Upper lobe of left lung (tissue), 6 donors: ENCODE data around the gene CPA1. TPM values are rescaled to one million over a fixed set of nuclear protein-coding genes. Genes with fewer than 3 reads are reported as not detected.

ENCODE experiments used
- ATAC-seq, 2 donors: fragments of 200-7000 bp; cut with Tn5 transposase; one replicate each; pipeline ENCODE4 v1.9.1; 2022; ENCODE audit warnings: mild to moderate bottlenecking in 2 of 2, moderate library complexity in 2 of 2; ENCODE audit not compliant: low FRiP score in 2 of 2
- DNase-seq, 2 donors: peaks; one replicate each; pipeline ENCODE4 v3.0.0-alpha.2; 2019 to 2020
- H3K27ac ChIP-seq, 4 donors: fragments of 200-600 bp; sonication (generic); one replicate each; pipeline ENCODE4 v1.5.1; 2016 to 2019
- H3K27me3 ChIP-seq, 4 donors: fragments of 200-600 bp; sonication (generic); one replicate each; pipeline ENCODE4 v1.5.1; 2017 to 2019
- H3K36me3 ChIP-seq, 4 donors: fragments of 200-600 bp; sonication (generic); one replicate each; pipeline ENCODE4 v1.5.1; 2016 to 2019
- H3K4me1 ChIP-seq, 4 donors: fragments of 200-600 bp; sonication (generic); one replicate each; pipeline ENCODE4 v1.5.1; 2018 to 2019
- H3K4me3 ChIP-seq, 4 donors: fragments of 200-600 bp; sonication (generic); one replicate each; pipeline ENCODE4 v1.5.1; 2017 to 2019; ENCODE audit warnings: mild to moderate bottlenecking in 2 of 4, moderate library complexity in 1 of 4
- H3K9me3 ChIP-seq, 4 donors: fragments of 200-600 bp; sonication (generic); one replicate each; pipeline ENCODE4 v1.5.1; 2018 to 2019
- EP300 ChIP-seq, 4 donors: sonication (generic); formaldehyde crosslinking; IDR thresholded peaks; one replicate each; pipeline ENCODE4 v1.5.1; 2017; ENCODE audit warnings: antibody characterized with exemption in 4 of 4, control low read depth in 2 of 4
- POLR2A ChIP-seq, 4 donors: fragments of 450-650 bp; IDR thresholded peaks; one replicate each; pipeline ENCODE4 v1.5.1; 2016 to 2017; ENCODE audit warnings: antibody characterized with exemption in 4 of 4, mild to moderate bottlenecking in 2 of 4
- POLR2AphosphoS5 ChIP-seq, 2 donors: sonication (generic); formaldehyde crosslinking; IDR thresholded peaks; one replicate each; pipeline ENCODE4 v1.5.1; 2017; ENCODE audit warnings: antibody characterized with exemption in 2 of 2
- WGBS, 2 donors: methylation state at CpG; one replicate each; pipeline ENCODE4 v1.1.5; 2017 to 2018; 5-methylcytosine and 5-hydroxymethylcytosine counted together
- total RNA-seq, 6 donors: library from RNA; depleted of rRNA in 4 of 6; stranded (reverse); fragments of >200 nt in 4 of 6; gene quantifications; one replicate each; pipeline versions ENCODE4 v1.1.0 to v1.2.1, GENCODE V29; 2016 to 2021
- TF ChIP-seq, protein P1 (sequence below), 6 experiments: fragments of 450-650 bp in 4 of 6; fragments of 200-600 bp in 2 of 6; sonication (generic) in 2 of 6; IDR thresholded peaks; one replicate each; pipeline ENCODE4 v1.5.1; 2016 to 2019; ENCODE audit warnings: antibody characterized with exemption in 6 of 6
- donor health status: DM: no; HTN: no; CAD: no; lungs with moderate emphysema.
- donor health status: DM: no; HTN: yes; CAD: no; lungs with severe emphysema.

Gene CPA1
- total RNA-seq, 6 donors from 2014 or later: 12.6 to 21.8 TPM; not detected in 4

DNA sequence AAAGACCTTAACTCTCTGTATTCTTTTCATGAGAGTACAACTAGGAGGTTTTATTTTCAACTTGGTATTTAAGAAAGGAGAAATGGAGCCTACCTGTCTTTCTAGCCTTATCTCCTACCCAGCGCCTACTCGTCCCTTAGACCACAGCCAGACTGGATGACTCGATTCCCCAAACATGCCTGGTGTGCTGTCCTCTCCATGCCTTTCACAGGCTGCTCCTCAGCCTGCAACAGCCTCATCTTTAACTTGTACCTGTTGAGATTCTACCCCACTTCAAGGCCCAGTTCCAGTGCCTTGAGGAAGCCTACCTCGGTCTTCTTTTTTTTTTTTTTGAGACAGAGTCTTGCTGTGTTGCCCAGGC is 29.4 kb downstream of the CPA1 start:
- Histone ChIP-seq H3K4me1 (peaks cover 0 to 10% (median 2%) of the 10 kb centered on the region in 4 donors), H3K36me3 (no peaks in the 10 kb centered on the region), H3K4me3 (no peak overlapping the region), H3K27me3 (no peaks in the 10 kb centered on the region), H3K27ac (no peak overlapping the region), H3K9me3 (no peaks in the 10 kb centered on the region)
- DNase-seq (no peak), ATAC-seq (no peak)
- TF ChIP-seq POLR2AphosphoS5 (IDR thresholded peaks at IDR 0.05) (no peak), EP300 (IDR thresholded peaks at IDR 0.05) (no peak), POLR2A (IDR thresholded peaks at IDR 0.05) (no peak)
- TF ChIP-seq, protein P1, sequence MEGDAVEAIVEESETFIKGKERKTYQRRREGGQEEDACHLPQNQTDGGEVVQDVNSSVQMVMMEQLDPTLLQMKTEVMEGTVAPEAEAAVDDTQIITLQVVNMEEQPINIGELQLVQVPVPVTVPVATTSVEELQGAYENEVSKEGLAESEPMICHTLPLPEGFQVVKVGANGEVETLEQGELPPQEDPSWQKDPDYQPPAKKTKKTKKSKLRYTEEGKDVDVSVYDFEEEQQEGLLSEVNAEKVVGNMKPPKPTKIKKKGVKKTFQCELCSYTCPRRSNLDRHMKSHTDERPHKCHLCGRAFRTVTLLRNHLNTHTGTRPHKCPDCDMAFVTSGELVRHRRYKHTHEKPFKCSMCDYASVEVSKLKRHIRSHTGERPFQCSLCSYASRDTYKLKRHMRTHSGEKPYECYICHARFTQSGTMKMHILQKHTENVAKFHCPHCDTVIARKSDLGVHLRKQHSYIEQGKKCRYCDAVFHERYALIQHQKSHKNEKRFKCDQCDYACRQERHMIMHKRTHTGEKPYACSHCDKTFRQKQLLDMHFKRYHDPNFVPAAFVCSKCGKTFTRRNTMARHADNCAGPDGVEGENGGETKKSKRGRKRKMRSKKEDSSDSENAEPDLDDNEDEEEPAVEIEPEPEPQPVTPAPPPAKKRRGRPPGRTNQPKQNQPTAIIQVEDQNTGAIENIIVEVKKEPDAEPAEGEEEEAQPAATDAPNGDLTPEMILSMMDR (IDR thresholded peaks at IDR 0.05): no peak
- WGBS, 2 donors: 72 to 79% methylated on average over 4 of the region's 4 CpGs

DNA sequence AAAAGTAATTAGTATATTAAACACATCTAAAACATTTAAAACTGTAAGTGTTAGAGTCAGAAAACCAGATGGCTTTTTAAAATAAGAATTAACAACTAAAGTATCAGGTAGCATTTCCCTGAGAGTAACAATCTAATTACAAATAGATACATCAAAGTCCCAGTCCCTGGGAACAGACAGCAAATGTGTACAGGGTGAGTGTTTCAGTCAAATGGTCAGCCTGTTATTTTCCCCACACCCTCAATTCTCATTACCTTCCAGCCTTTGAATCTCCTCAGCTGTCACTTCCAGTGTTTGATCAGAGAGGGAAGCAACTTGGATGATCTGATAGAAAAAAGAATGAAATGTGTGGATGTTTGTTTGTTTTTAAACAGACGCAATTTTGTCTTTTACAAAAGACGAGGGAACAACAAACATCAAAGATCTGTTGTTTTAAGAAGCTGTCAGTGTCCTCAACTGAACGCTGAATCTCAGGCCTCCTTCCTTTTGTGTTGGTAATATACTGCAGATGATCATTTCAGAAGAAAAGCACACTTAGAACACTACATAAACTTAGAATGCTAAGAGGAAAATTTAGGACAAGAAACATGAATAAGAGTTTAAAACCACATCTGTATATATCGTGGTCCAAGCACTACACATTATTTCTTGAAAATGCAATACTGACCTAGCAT is 30.7 kb downstream of the CPA1 start:
- H3K27me3 ChIP-seq: no peaks in the 10 kb centered on the region
- no peak overlapping the region for H3K4me3 ChIP-seq
- WGBS, 2 donors: 53 to 71% methylated on average over 4 of the region's 4 CpGs
- TF ChIP-seq EP300 (IDR thresholded peaks at IDR 0.05) (no peak), POLR2AphosphoS5 (IDR thresholded peaks at IDR 0.05) (no peak)
- TF ChIP-seq, protein P1 (IDR thresholded peaks at IDR 0.05): no peak
- no peak for ATAC-seq
- H3K9me3 ChIP-seq: no peaks in the 10 kb centered on the region
- DNase-seq: no peak
- H3K27ac ChIP-seq: no peak overlapping the region
- peaks cover 0 to 10% (median 2%) of the 10 kb centered on the region in 4 donors for H3K4me1 ChIP-seq
- no peaks in the 10 kb centered on the region for H3K36me3 ChIP-seq

DNA sequence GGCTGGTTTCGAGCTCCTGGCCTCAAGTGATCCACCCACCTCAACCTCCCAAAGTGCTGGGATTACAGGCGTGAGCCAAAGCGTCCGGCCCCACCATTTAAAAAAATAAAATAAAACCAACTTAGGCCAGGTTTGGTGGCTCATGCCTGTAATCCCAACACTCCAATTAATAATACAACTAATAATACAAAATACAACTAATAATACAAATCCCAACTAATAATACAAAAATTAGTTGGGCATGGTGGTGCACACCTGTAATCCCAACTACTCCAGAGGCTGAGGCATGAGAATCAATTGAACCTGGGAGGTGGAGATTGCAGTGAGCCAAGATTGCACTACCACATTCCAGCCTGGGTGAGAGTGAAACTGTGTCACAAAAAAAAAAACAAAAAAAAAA is 32.9 kb downstream of the CPA1 start:
- Histone ChIP-seq H3K27me3 (no peaks in the 10 kb centered on the region), H3K4me3 (no peak overlapping the region), H3K27ac (no peak overlapping the region), H3K9me3 (no peaks in the 10 kb centered on the region), H3K4me1 (peaks cover 0 to 9% (median 2%) of the 10 kb centered on the region in 4 donors), H3K36me3 (no peaks in the 10 kb centered on the region)
- DNase-seq (no peak), ATAC-seq (no peak)
- 81 to 97% methylated on average over 4 of the region's 4 CpGs for WGBS, 2 donors
- no peak for TF ChIP-seq POLR2AphosphoS5 (IDR thresholded peaks at IDR 0.05)
- no peak for TF ChIP-seq EP300 (IDR thresholded peaks at IDR 0.05)
- no peak for TF ChIP-seq POLR2A (IDR thresholded peaks at IDR 0.05)
- TF ChIP-seq, protein P1 (IDR thresholded peaks at IDR 0.05): no peak

DNA sequence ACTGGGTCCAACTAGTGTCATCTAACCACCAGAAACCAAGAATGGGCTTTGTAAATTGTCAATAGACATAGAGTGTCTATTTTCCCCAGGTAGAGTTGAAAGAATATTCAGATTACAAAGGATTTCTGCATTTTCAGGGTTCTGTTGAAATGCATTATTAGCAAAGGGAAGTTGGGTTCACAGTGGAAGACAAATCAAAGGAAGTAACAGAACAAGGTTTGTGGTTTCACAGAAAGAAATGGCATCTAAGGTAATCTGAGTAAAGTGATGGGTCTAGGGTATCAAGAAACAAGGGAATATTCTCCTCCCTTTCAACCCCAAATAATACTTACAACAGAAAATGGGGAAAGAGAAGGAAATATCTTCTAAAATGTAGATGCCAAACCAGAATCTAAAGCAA is 34.7 kb downstream of the CPA1 start:
- no peak for TF ChIP-seq POLR2AphosphoS5 (IDR thresholded peaks at IDR 0.05)
- TF ChIP-seq POLR2A (IDR thresholded peaks at IDR 0.05): no peak
- TF ChIP-seq EP300 (IDR thresholded peaks at IDR 0.05): no peak
- TF ChIP-seq, protein P1 (IDR thresholded peaks at IDR 0.05): no peak
- H3K4me1 ChIP-seq: no peaks in the 10 kb centered on the region
- ATAC-seq: no peak
- no peaks in the 10 kb centered on the region for H3K36me3 ChIP-seq
- no peak overlapping the region for H3K4me3 ChIP-seq
- no peak overlapping the region for H3K27ac ChIP-seq
- no peaks in the 10 kb centered on the region for H3K27me3 ChIP-seq
- no peak for DNase-seq
- H3K9me3 ChIP-seq: no peaks in the 10 kb centered on the region

DNA sequence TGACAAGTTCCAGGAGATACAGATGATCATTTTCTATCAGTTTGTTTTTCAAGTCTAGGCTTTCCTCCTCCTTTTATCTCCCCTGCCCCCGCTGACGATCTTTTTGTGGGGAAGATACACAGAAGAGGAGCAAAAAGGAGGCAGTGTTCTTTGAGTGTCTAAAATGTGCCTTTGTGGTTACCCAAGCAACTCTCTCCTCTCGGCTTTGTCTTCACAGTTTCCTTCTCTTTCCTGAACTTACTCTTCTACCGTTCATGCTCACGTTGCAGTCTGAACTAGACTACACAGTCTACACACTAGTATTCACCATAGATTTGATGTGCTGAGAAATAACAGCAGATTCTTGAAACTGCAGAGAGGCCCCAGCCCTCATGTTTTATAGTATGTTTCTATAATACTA is 36.9 kb downstream of the CPA1 start:
- no peak for DNase-seq
- WGBS, 2 donors: 44 to 49% methylated on average over 5 of the region's 5 CpGs
- ATAC-seq: no peak
- Histone ChIP-seq H3K4me3 (no peak overlapping the region), H3K27ac (no peak overlapping the region), H3K36me3 (no peaks in the 10 kb centered on the region), H3K27me3 (no peaks in the 10 kb centered on the region), H3K4me1 (peaks cover 0 to 5% (median 2%) of the 10 kb centered on the region in 4 donors), H3K9me3 (no peaks in the 10 kb centered on the region)
- no peak for TF ChIP-seq POLR2A (IDR thresholded peaks at IDR 0.05)
- TF ChIP-seq, protein P1 (IDR thresholded peaks at IDR 0.05): no peak
- TF ChIP-seq POLR2AphosphoS5 (IDR thresholded peaks at IDR 0.05): no peak
- TF ChIP-seq EP300 (IDR thresholded peaks at IDR 0.05): no peak
